B cell (primary cell): Measurements from ENCODE around the gene TAF10. TPM values are rescaled to one million over a fixed set of nuclear protein-coding genes. Genes with fewer than 3 reads are reported as not detected.
A peak's percentile ranks its signal among the peaks of the same experiment; 100 is the strongest.

Experiments
- ATAC-seq: fragments of 200-7000 bp; cut with Tn5 transposase; one replicate; pipeline ENCODE4 v1.10.0; 2021; ENCODE audit warnings: low read depth, mild to moderate bottlenecking, moderate number of reproducible peaks, moderate library complexity
- CTCF ChIA-PET: fragments of 350-600 bp; sonication (Branson Sonifier 250); formaldehyde crosslinking; loops from one replicate; lab custom pipeline; 2021; ENCODE audit warnings: antibody characterized with exemption, inconsistent platforms; lab: Charles Lee
- POLR2A ChIA-PET: fragments of 350-600 bp; sonication (Branson Sonifier 250); formaldehyde crosslinking; loops from one replicate; lab custom pipeline; 2021; ENCODE audit warnings: antibody characterized with exemption; lab: Charles Lee
- DNase-seq: peaks from one replicate; pipeline ENCODE4 v3.0.0; 2013
- H2AFZ ChIP-seq: 2 replicates; pipeline ENCODE4 v1.6.1; 2012; ENCODE audit warnings: mild to moderate bottlenecking, low read depth, low read length; ENCODE audit not compliant: insufficient read depth, poor library complexity, severe bottlenecking
- H3K27ac ChIP-seq, 2 donors: 1 replicate in 1 of 2; 2 replicates in 1 of 2; pipeline ENCODE4 v1.5.1; 2012 to 2013; ENCODE audit warnings: low read length in 2 of 2, mild to moderate bottlenecking in 2 of 2, moderate library complexity in 1 of 2
- H3K27me3 ChIP-seq, 4 experiments: fragments of 200-600 bp in 1 of 4; sonication (generic) in 1 of 4; replicated peaks in 1 of 4; 1 replicate in 2 of 4; 2 replicates in 2 of 4; pipeline versions ENCODE4 v1.6.1 to v1.7.0; 2013 to 2016; ENCODE audit warnings: low read length in 3 of 4, mild to moderate bottlenecking in 2 of 4, mixed read lengths in 1 of 4, moderate library complexity in 1 of 4; ENCODE audit not compliant: insufficient read depth in 4 of 4, control insufficient read depth in 3 of 4; ENCODE audit errors: control extremely low read depth in 1 of 4
- H3K36me3 ChIP-seq, 2 experiments: replicated peaks in 1 of 2; 1 replicate in 1 of 2; 2 replicates in 1 of 2; pipeline versions ENCODE4 v1.6.1 to v1.7.1; 2013; ENCODE audit warnings: low read length in 1 of 2; ENCODE audit not compliant: insufficient read depth in 2 of 2, control insufficient read depth in 1 of 2; ENCODE audit errors: control extremely low read depth in 1 of 2, extremely low read depth in 1 of 2
- H3K4me1 ChIP-seq, 2 donors: fragments of 200-600 bp in 1 of 2; sonication (generic) in 1 of 2; 1 replicate in 1 of 2; 2 replicates in 1 of 2; pipeline versions ENCODE4 v1.5.1 to v1.6.1; 2013 to 2017; ENCODE audit warnings: low read length in 2 of 2; ENCODE audit not compliant: control insufficient read depth in 2 of 2, insufficient read depth in 2 of 2
- H3K4me2 ChIP-seq: replicated peaks from 2 replicates; pipeline ENCODE3; 2012; ENCODE audit warnings: mild to moderate bottlenecking, low read depth, low read length; ENCODE audit not compliant: poor library complexity, severe bottlenecking
- H3K4me3 ChIP-seq, 5 experiments: fragments of 200-600 bp in 1 of 5; sonication (generic) in 1 of 5; 1 replicate in 3 of 5; 2 replicates in 2 of 5; pipeline versions ENCODE4 v1.5.1 to v1.7.0; 2011 to 2016; ENCODE audit warnings: low read length in 4 of 5, mild to moderate bottlenecking in 4 of 5, low read depth in 2 of 5, control low read depth in 1 of 5, moderate library complexity in 1 of 5; ENCODE audit not compliant: insufficient read depth in 1 of 5; ENCODE audit errors: control extremely low read depth in 1 of 5, extremely low read depth in 1 of 5
- H3K79me2 ChIP-seq: fragments of 200-600 bp; sonication (generic); one replicate; pipeline ENCODE4 v1.6.0; 2016; ENCODE audit warnings: low read length; ENCODE audit not compliant: control insufficient read depth, insufficient read depth
- H3K9ac ChIP-seq: fragments of 200-600 bp; sonication (generic); 2 replicates; pipeline ENCODE4 v1.6.1; 2017; ENCODE audit warnings: mild to moderate bottlenecking, low read length, moderate library complexity
- H3K9me3 ChIP-seq, 3 donors: one replicate each; pipeline versions ENCODE4 v1.6.1 to v1.7.1; 2013; ENCODE audit warnings: low read length in 2 of 3; ENCODE audit not compliant: control insufficient read depth in 2 of 3, insufficient read depth in 1 of 3; ENCODE audit errors: control extremely low read depth in 1 of 3
- H4K20me1 ChIP-seq: 2 replicates; pipeline ENCODE4 v1.6.0; 2012; ENCODE audit warnings: mild to moderate bottlenecking, low read length; ENCODE audit not compliant: insufficient read depth, control insufficient read depth, poor library complexity, severe bottlenecking
- H3K27ac Mint-ChIP-seq: one replicate; pipeline ENCODE4 v1.8.0; 2021; ENCODE audit warnings: mixed read lengths
- H3K27me3 Mint-ChIP-seq: one replicate; pipeline ENCODE4 v1.8.0; 2021; ENCODE audit warnings: mixed read lengths
- H3K4me1 Mint-ChIP-seq: one replicate; pipeline ENCODE4 v1.8.0; 2021; ENCODE audit warnings: mixed read lengths
- H3K4me3 Mint-ChIP-seq: one replicate; pipeline ENCODE4 v1.8.0; 2021; ENCODE audit warnings: mixed read lengths
- H3K9me3 Mint-ChIP-seq: one replicate; pipeline ENCODE4 v1.8.0; 2022; ENCODE audit warnings: mixed read lengths; ENCODE audit not compliant: insufficient read depth
- EZH2 ChIP-seq: IDR thresholded peaks from 2 replicates; pipeline ENCODE4 v1.6.1; 2012; ENCODE audit warnings: borderline replicate concordance, low read depth, mild to moderate bottlenecking, moderate library complexity, low read length; ENCODE audit not compliant: insufficient read depth, poor library complexity, severe bottlenecking
- WGBS: methylation state at CpG from one replicate; pipeline ENCODE4 v1.1.5; 2013; ENCODE audit warnings: missing lambda C conversion rate; ENCODE audit not compliant: insufficient coverage; 5-methylcytosine and 5-hydroxymethylcytosine counted together
- intact Hi-C: fragments of 100-400 bp; cut with micrococcal nuclease; formaldehyde crosslinking; loops from one replicate; pipeline ENCODE4 v1.10.0; 2022
- polyA plus RNA-seq: library from polyadenylated mRNA; depleted of rRNA; stranded (reverse); fragments of >200 nt; gene quantifications from 2 replicates; pipeline ENCODE4 v1.2.3, GENCODE V29; 2012
- total RNA-seq, 2 donors: library from RNA; stranded (reverse); fragments of 120-200 nt in 1 of 2; gene quantifications; 1 replicate in 1 of 2; 2 replicates in 1 of 2; pipeline versions ENCODE4 v1.2.3 to v1.2.4, GENCODE V29; 2013 to 2022
- TF ChIP-seq, protein P1 (sequence below): fragments of 200-600 bp; IDR thresholded peaks from one replicate; pipeline ENCODE4 v1.8.0; 2022; ENCODE audit warnings: antibody characterized with exemption, mild to moderate bottlenecking

TAF10 gene
- total and polyA plus RNA-seq, 2 donors (not counting 1 experiment from before 2014, with no cell fraction given), result 114 to 156 TPM

- H3K27me3 ChIP-seq, result no peaks in the 10 kb centered on the region
- H3K9ac ChIP-seq, result peak overlapping the region; percentile 10
- H3K9me3 ChIP-seq, result no peaks in the 10 kb centered on the region
- TF ChIP-seq EZH2, result no peak
- TF ChIP-seq, protein P1, sequence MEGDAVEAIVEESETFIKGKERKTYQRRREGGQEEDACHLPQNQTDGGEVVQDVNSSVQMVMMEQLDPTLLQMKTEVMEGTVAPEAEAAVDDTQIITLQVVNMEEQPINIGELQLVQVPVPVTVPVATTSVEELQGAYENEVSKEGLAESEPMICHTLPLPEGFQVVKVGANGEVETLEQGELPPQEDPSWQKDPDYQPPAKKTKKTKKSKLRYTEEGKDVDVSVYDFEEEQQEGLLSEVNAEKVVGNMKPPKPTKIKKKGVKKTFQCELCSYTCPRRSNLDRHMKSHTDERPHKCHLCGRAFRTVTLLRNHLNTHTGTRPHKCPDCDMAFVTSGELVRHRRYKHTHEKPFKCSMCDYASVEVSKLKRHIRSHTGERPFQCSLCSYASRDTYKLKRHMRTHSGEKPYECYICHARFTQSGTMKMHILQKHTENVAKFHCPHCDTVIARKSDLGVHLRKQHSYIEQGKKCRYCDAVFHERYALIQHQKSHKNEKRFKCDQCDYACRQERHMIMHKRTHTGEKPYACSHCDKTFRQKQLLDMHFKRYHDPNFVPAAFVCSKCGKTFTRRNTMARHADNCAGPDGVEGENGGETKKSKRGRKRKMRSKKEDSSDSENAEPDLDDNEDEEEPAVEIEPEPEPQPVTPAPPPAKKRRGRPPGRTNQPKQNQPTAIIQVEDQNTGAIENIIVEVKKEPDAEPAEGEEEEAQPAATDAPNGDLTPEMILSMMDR, result no peak
- peaks cover 57 to 66% of the 10 kb centered on the region in 2 donors for H3K4me1 ChIP-seq
- POLR2A ChIA-PET, result interaction anchor here (1.0 to 4.6 kb wide), 2 partner anchors 12 to 76 kb away, joined by 3 to 38 read pairs; partner anchors contain the start of genes MRPL17 and TPP1
- H3K4me1 Mint-ChIP-seq, result peaks cover 45% of the 10 kb centered on the region
- peaks cover 2 to 42% of the 10 kb centered on the region in 2 experiments for H3K36me3 ChIP-seq
- no peak overlapping the region for H3K4me3 ChIP-seq
- WGBS, result 35% methylated on average over 6 of the region's 11 CpGs
- H4K20me1 ChIP-seq, result peaks cover 22% of the 10 kb centered on the region
- CTCF ChIA-PET, result interaction anchor here (1.8 to 7.0 kb wide), 2 partner anchors 12 to 77 kb away, joined by 8 to 52 read pairs; partner anchors contain the start of gene MRPL17
- H3K27ac ChIP-seq, result peak overlapping the region; percentile 56 to 78
- peak overlapping the region; percentile 81 for H3K27ac Mint-ChIP-seq
- H3K4me2 ChIP-seq, result peak overlapping the region; percentile 94
- H3K27me3 Mint-ChIP-seq, result no peaks in the 10 kb centered on the region
- peaks cover 78% of the 10 kb centered on the region for H3K79me2 ChIP-seq
- peak; percentile 53 for DNase-seq
- H3K4me3 Mint-ChIP-seq, result no peak overlapping the region
- no peak overlapping the region for H2AFZ ChIP-seq
- no peaks in the 10 kb centered on the region for H3K9me3 Mint-ChIP-seq
- no peak for ATAC-seq
- intact Hi-C loops, result no loop called here
Observed at GRCh38 chr11:6606471-6607189, 5.4 kb downstream of the TAF10 start.

GRCh38 chr11:6604790-6605189 is 7.2 kb downstream of the TAF10 start:
- TF ChIP-seq EZH2, result no peak
- TF ChIP-seq, protein P1, result no peak
- Histone ChIP-seq H3K27me3 (no peaks in the 10 kb centered on the region), H3K36me3 (peaks cover 2 to 43% of the 10 kb centered on the region in 2 experiments), H4K20me1 (peaks cover 33% of the 10 kb centered on the region), H3K9me3 (no peaks in the 10 kb centered on the region), H3K4me2 (peak overlapping the region; percentile 94), H3K4me1 (peaks cover 51 to 56% of the 10 kb centered on the region in 2 donors), H2AFZ (no peak overlapping the region), H3K4me3 (peak overlapping the region; percentile 77 to 96 (median 93)), H3K9ac (peak overlapping the region; percentile 94), H3K79me2 (peaks cover 92% of the 10 kb centered on the region), H3K27ac (peak overlapping the region in 1 of 2 donors; percentile 89)
- H3K4me1 Mint-ChIP-seq, result peaks cover 34% of the 10 kb centered on the region
- H3K4me3 Mint-ChIP-seq, result no peak overlapping the region
- ChIA-PET POLR2A (interaction anchor here (0.7 to 4.6 kb wide), 5 partner anchors 8 to 142 kb away, joined by 3 to 38 read pairs (median 4); partner anchors contain the start of genes DCHS1, TAF10 and TPP1), CTCF (interaction anchor here (0.6 to 7.0 kb wide), 15 partner anchors 8 to 215 kb away, joined by 3 to 52 read pairs (median 4); partner anchors contain the start of genes MRPL17, SMPD1, TAF10 and TPP1)
- ATAC-seq (no peak), DNase-seq (no peak)
- no peaks in the 10 kb centered on the region for H3K27me3 Mint-ChIP-seq
- H3K27ac Mint-ChIP-seq, result no peak overlapping the region
- no peaks in the 10 kb centered on the region for H3K9me3 Mint-ChIP-seq
- intact Hi-C loops, result loop anchor here (5.0 kb wide), 3 partner anchors 72 to 372 kb away; partner anchors contain the start of gene FHIP1B
- 31% methylated on average over 3 of the region's 3 CpGs for WGBS
